Measurements from ENCODE around the gene LRRC7. TPM values are rescaled to one million over a fixed set of nuclear protein-coding genes. Genes with fewer than 3 reads are reported as not detected.

LRRC7 gene
- total RNA-seq, 1 donor = 1.7 TPM

DNA sequence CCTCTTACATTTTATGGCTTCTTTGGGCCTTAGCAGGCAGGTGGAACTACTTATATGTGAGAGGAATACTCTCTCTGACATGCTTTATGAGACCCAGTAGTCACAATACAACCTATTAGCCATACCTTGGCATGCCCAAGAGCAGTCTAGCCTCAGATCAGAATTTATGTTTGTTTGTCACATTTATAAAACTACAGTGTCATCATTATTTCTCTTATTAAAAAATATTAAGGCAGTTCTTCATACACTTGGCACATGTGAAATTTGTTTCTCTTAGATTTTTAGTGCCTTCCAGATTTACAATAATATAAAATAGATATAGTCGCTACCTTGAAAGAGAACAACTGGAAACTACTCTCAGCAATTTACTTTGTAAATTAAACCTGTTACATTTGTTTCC, 519.2 kb downstream of the LRRC7 start:
- no peak overlapping the region for H3K4me3 ChIP-seq (ENCODE audit: low read length)
- no peaks in the 10 kb centered on the region for H3K27me3 ChIP-seq (ENCODE audit: insufficient read depth, low read length)
- H3K9me3 ChIP-seq (ENCODE audit: low read depth, low read length) = peaks cover 6% of the 10 kb centered on the region
- H3K4me1 ChIP-seq (ENCODE audit: insufficient read depth, low read length) = peaks cover 5% of the 10 kb centered on the region

DNA sequence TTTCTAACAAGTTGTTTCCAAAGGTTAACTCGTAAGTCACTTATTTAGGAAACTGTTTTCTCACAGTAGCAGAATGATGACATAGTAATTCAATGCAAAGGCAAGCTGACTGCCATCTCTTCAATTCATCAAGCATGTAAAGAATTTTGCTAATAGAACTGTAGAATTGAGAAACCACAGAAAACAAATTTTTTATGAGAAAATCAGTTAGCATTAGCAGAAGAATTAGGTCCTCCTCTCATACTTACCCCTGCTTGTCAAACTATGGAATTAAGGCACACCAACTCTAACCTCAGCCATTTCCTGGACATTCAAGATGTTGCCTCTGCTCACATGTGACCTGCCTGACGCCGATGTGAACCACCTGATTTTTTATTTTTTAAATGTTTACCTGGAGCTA, 522.4 kb downstream of the LRRC7 start:
- Histone ChIP-seq H3K4me1 (ENCODE audit: insufficient read depth, low read length) (no peaks in the 10 kb centered on the region), H3K9me3 (ENCODE audit: low read depth, low read length) (no peaks in the 10 kb centered on the region), H3K27me3 (ENCODE audit: insufficient read depth, low read length) (no peaks in the 10 kb centered on the region), H3K4me3 (ENCODE audit: low read length) (no peak overlapping the region)

DNA sequence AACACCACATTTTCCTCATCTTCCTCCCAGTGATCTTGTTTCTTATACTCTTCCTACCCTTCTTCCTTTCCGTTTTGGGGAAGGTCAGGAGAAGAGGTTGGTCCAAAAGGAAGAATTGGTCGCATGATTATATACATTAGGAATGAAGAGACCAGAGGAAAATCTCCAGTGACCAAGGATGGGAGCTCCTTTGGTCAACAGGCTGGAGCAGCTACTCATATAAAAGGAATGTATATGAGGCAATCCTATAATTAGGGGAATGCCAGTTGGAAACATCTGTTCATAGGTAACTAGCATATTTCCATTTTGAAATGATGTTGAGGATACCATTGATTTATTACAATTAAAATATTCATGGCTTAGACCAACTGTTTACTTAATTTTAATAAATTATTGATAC, 523.2 kb downstream of the LRRC7 start:
- Histone ChIP-seq H3K4me1 (ENCODE audit: insufficient read depth, low read length) (no peaks in the 10 kb centered on the region), H3K4me3 (ENCODE audit: low read length) (no peak overlapping the region), H3K9me3 (ENCODE audit: low read depth, low read length) (no peaks in the 10 kb centered on the region)

DNA sequence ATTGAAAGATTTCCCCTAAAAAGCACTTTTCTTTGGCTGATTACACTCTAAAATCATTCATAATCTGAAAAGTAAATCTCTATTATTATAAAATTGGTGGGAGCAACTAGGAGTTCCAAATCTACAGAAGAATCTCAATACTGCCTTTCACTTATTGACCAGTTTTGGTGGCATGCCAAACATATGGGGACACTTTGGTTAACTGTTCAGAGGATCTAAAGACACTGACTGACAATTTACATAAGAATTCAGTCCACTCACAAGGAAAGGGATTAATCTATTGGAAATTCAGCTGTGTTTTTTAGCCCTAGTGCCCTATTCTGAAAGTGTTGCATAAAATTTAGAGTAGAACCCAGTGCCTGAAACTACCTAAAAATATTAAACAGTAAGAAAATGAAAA, 524.1 kb downstream of the LRRC7 start:
- Histone ChIP-seq H3K4me3 (ENCODE audit: low read length) (no peak overlapping the region), H3K27me3 (ENCODE audit: insufficient read depth, low read length) (no peaks in the 10 kb centered on the region), H3K4me1 (ENCODE audit: insufficient read depth, low read length) (no peaks in the 10 kb centered on the region), H3K9me3 (ENCODE audit: low read depth, low read length) (no peaks in the 10 kb centered on the region)

More for the DNA sequence above, 523.2 kb downstream of the LRRC7 start:
- H3K27me3 ChIP-seq (ENCODE audit: insufficient read depth, low read length) = no peaks in the 10 kb centered on the region

DNA sequence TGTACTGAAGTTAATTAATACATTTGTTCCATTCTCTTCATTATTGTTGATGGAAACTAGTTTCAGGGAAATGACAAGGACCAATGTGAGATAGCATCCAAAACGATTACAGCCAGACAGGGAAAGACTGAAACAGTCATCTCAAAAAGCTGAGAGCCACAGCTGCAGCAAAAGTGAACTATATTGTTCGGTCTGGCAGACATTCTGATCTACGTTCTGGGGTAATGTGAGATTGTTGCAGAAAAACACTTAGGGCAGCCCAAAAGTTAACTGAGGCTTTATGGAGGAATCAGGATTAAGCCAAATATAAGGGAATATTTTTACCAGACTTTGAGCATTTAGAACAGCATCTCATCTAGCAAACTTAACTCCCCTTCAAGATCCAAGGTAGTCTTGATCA, 524.8 kb downstream of the LRRC7 start:
- Histone ChIP-seq H3K4me1 (ENCODE audit: insufficient read depth, low read length) (no peaks in the 10 kb centered on the region), H3K9me3 (ENCODE audit: low read depth, low read length) (no peaks in the 10 kb centered on the region), H3K27me3 (ENCODE audit: insufficient read depth, low read length) (no peaks in the 10 kb centered on the region), H3K4me3 (ENCODE audit: low read length) (no peak overlapping the region)

DNA sequence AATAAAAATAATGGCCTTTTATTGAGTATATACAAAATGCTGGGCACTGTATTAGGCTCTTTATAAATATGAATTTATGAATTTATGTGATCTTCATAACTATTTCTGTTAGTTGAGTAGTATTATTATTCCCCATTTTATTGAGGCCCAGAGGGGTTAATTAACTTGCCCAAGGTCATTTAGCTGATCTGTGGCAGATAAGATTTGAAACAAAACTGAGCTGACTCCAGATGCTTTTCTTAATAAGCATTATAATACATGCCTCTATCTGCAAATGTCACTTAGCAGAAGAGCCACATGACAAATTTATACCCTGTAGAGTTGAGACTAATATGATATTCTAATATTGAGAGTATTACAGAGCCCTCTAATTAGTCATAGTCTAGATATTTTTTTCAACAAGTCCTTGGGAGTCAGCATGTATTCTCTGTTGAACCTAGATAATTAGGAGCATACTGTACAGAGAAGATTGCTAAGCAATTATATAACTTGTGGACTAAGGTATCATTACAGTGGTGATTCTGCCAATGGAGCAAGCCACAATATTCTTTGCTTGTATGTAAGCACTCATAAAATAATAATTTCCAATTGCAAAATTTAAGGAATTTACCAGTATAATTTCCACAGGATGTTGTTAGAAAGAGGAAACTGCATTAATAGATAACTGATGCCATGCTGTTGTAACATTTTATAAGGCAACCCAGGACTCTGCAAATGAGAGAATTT, 525.7 kb downstream of the LRRC7 start:
- Histone ChIP-seq H3K9me3 (ENCODE audit: low read depth, low read length) (no peaks in the 10 kb centered on the region), H3K4me1 (ENCODE audit: insufficient read depth, low read length) (no peaks in the 10 kb centered on the region), H3K27me3 (ENCODE audit: insufficient read depth, low read length) (no peaks in the 10 kb centered on the region), H3K4me3 (ENCODE audit: low read length) (no peak overlapping the region)

DNA sequence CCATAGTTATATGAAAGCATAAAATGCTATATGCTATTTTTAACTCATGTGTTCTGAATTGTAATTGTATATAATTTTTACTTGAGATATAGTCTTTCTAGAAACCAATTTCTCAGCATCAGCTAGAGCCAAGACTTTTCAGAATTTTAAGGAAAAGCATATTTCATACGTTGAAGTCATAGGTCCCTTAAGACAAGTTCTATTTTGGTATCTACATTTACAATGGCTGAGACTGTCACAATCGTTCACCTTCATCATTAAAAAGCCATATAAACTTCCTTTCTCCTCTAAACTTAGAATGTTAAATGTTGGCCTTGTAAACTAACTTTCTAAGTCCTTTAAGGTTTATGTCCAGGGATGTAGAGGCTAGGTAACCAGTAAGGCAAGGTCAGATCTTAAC, 533.5 kb downstream of the LRRC7 start:
- H3K27me3 ChIP-seq (ENCODE audit: insufficient read depth, low read length) = no peaks in the 10 kb centered on the region
- no peaks in the 10 kb centered on the region for H3K4me1 ChIP-seq (ENCODE audit: insufficient read depth, low read length)
- no peaks in the 10 kb centered on the region for H3K9me3 ChIP-seq (ENCODE audit: low read depth, low read length)
- no peak overlapping the region for H3K4me3 ChIP-seq (ENCODE audit: low read length)

DNA sequence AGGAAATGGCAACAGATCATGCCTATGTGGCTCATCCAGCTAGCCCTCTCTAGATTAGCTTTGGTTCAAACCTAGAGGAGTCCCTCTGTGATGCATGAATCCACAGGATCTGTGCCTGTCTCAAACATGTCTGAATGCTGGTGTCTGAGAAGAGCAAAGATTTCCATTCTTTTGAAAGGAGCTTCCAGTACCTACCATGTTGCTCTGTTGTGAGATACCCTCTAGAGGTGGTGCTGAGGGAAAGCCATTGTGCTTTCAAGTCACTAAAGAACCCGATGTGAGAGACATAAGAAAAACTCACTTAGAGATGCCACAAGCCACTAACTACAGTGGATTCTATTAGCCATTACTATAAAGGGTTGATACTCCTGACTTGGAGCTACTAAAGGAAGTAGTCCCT, 534.1 kb downstream of the LRRC7 start:
- H3K4me3 ChIP-seq (ENCODE audit: low read length) = no peak overlapping the region

DNA sequence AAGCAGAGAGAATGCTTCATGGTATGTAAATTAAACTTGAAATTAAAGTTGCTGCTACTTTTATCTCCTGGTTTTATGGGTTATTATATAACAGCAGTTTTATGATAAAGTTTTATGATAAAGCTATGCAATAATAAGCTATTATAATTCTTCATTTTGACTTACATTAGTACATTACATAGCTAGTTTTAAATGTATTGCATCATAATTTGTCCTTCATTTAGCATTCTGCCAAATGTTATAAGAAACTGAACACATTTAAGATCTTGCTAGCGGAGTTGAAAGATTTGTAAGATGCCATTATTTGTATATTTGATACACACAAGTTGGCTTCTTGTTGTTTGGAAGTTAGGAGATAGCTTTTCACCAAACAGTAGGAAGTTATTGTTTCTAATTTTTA, 536.0 kb downstream of the LRRC7 start:
- no peaks in the 10 kb centered on the region for H3K27me3 ChIP-seq (ENCODE audit: insufficient read depth, low read length)
- H3K4me3 ChIP-seq (ENCODE audit: low read length) = no peak overlapping the region
- H3K4me1 ChIP-seq (ENCODE audit: insufficient read depth, low read length) = no peaks in the 10 kb centered on the region
- no peaks in the 10 kb centered on the region for H3K9me3 ChIP-seq (ENCODE audit: low read depth, low read length)

More for the DNA sequence above, 534.1 kb downstream of the LRRC7 start:
- Histone ChIP-seq H3K27me3 (ENCODE audit: insufficient read depth, low read length) (no peaks in the 10 kb centered on the region), H3K9me3 (ENCODE audit: low read depth, low read length) (no peaks in the 10 kb centered on the region), H3K4me1 (ENCODE audit: insufficient read depth, low read length) (no peaks in the 10 kb centered on the region)

DNA sequence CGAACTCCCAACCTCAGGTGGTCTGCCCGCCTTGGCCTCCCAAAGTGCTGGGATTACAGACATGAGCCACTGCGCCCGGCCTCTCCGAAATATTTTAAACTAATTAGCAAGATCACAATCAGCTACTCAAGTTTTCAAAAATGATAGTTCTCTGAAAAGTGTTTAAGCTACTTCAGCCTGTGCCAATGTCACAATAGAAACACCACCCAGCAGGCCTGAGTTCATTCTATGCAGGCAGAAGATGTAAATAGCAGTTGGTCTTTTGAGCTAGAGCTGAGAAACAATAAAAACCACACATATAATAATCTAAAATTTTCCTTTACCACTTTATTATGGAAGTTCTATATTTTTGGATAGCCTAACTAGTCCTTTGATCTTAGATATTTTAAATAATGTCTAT, 541.5 kb downstream of the LRRC7 start:
- H3K9me3 ChIP-seq (ENCODE audit: low read depth, low read length) = no peaks in the 10 kb centered on the region
- no peaks in the 10 kb centered on the region for H3K27me3 ChIP-seq (ENCODE audit: insufficient read depth, low read length)
- no peaks in the 10 kb centered on the region for H3K4me1 ChIP-seq (ENCODE audit: insufficient read depth, low read length)
- no peak overlapping the region for H3K4me3 ChIP-seq (ENCODE audit: low read length)

DNA sequence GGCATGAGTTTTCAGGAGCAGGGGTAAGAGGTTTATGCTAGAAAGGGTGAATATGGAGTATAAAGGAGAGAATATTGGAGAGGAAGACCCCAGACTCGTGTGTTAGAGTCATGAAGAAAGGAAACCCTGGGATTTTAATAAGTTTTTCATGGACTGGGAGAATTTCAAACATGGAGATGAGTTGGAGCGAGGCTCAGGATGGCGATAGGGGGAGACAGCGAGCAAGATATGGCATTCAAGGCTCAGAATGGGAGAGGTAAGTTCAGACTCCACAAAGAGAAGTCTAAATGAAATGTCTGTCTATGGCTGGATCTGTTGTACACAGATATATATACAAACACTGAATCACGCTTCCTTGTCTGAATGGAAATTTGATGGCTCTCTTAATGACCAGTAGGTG, 545.1 kb downstream of the LRRC7 start:
- H3K4me1 ChIP-seq (ENCODE audit: insufficient read depth, low read length) = no peaks in the 10 kb centered on the region
- no peak overlapping the region for H3K4me3 ChIP-seq (ENCODE audit: low read length)
- H3K9me3 ChIP-seq (ENCODE audit: low read depth, low read length) = no peaks in the 10 kb centered on the region
- H3K27me3 ChIP-seq (ENCODE audit: insufficient read depth, low read length) = no peaks in the 10 kb centered on the region

DNA sequence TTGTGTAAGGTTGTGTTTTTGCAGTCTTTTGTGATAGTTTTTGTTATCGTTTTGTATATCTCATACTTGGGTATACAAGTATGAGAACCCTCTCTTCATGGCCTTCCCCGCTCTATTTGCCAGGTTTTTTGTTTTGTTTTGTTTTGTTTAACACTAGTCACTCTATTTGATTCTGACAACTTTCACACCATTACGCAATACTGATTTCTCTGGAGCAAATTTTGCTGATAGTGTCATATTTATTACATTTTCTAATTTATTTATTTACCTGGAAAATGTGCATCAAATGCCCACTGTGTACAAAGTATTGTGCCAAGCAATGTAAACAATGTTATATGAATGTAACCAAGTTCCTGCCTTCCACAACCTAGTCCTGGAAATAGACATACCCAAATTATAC, 547.6 kb downstream of the LRRC7 start:
- Histone ChIP-seq H3K9me3 (ENCODE audit: low read depth, low read length) (no peaks in the 10 kb centered on the region), H3K27me3 (ENCODE audit: insufficient read depth, low read length) (no peaks in the 10 kb centered on the region), H3K4me3 (ENCODE audit: low read length) (no peak overlapping the region), H3K4me1 (ENCODE audit: insufficient read depth, low read length) (no peaks in the 10 kb centered on the region)

DNA sequence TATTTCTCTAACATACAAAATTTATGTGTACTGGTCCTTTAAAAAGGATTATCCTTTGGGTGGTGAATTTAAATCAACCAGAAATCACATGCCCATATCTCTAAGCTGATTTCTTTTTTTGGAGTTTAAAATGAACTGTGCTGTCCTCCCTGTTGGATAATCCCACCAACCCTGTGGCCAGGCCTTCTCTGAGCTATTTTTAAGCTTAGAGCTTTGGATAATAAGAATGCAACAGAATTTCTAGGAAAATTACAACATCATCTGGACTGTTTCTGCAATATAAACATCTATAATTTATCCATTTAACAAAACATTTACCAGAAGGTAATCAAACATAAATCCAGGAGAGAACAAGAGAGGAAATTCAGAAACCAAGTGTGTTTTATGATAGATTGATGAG, 549.3 kb downstream of the LRRC7 start:
- no peak overlapping the region for H3K4me3 ChIP-seq (ENCODE audit: low read length)
- H3K4me1 ChIP-seq (ENCODE audit: insufficient read depth, low read length) = no peaks in the 10 kb centered on the region
- H3K27me3 ChIP-seq (ENCODE audit: insufficient read depth, low read length) = no peaks in the 10 kb centered on the region
- H3K9me3 ChIP-seq (ENCODE audit: low read depth, low read length) = no peaks in the 10 kb centered on the region

DNA sequence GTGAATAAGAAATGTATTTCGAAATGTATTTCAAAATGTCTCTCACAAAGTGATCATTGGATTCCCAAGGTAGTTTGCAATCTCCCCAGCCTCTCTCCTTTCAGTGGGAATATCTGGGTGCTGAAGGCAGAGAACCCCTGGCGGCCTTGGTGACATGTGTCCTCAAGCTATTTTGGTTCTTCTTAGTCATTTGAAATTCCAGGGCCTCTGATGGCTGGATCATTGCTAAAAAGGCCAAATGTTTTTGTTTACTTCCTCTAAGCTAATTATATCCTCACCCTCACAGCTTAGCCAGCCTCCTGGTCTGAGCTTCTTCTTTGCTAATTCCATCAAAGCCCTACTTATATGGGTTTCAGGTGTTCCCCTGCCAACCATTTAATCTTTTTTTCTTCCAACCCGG, 566.4 kb downstream of the LRRC7 start:
- Histone ChIP-seq H3K4me1 (ENCODE audit: insufficient read depth, low read length) (no peaks in the 10 kb centered on the region), H3K27me3 (ENCODE audit: insufficient read depth, low read length) (no peaks in the 10 kb centered on the region), H3K9me3 (ENCODE audit: low read depth, low read length) (no peaks in the 10 kb centered on the region), H3K4me3 (ENCODE audit: low read length) (no peak overlapping the region)

DNA sequence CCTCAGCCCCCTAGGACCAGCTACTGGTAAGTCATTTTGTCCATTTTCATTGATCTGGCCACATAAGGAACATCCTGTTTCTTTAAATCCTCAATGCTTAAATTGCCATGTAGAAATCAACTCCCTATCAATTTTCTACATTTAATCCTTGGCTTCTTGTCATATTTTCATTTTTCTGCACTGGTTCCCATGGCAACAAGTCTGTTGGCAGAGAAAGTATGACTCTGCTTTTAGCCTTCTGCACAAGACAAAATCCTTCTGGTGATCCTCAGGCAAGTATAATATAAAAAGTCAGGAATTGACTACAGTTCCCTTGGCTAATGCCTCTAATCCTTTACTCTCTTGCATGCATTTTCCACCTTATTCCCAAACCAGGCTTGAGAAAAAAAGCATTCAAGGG, 572.6 kb downstream of the LRRC7 start:
- Histone ChIP-seq H3K4me3 (ENCODE audit: low read length) (no peak overlapping the region), H3K9me3 (ENCODE audit: low read depth, low read length) (no peaks in the 10 kb centered on the region), H3K27me3 (ENCODE audit: insufficient read depth, low read length) (no peaks in the 10 kb centered on the region), H3K4me1 (ENCODE audit: insufficient read depth, low read length) (no peaks in the 10 kb centered on the region)

DNA sequence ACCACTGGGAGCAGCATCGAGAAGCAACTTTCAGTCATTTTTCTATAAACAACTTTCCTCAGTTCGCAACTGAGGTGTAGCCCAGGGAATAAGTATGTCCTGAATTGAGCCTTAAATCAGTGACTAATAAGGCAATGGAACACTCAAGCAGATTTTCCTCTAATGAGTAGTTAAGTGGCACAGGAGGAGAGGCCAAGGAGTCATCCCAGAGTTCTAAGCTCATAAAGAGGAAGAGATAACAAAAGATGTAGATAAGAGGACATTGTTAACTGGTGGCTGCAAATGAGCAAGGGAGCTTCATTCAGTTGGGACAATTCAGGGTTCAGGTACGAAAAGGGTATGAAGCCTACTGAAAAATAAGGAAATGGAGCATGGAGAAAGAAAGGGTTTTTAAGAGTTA, 573.2 kb downstream of the LRRC7 start:
- H3K4me1 ChIP-seq (ENCODE audit: insufficient read depth, low read length) = no peaks in the 10 kb centered on the region
- H3K9me3 ChIP-seq (ENCODE audit: low read depth, low read length) = no peaks in the 10 kb centered on the region
- no peaks in the 10 kb centered on the region for H3K27me3 ChIP-seq (ENCODE audit: insufficient read depth, low read length)
- H3K4me3 ChIP-seq (ENCODE audit: low read length) = no peak overlapping the region

Data from mononuclear cell (primary cell).